Activated CD4-positive, alpha-beta T cell treated with anti-CD3 and anti-CD28 coated beads, Interleukin-2, amount 50 U/mL, for 48 hours (primary cell): ENCODE results near the gene WASHC3.
"Not testable (repeated sequence)": the region's sequence is repeated elsewhere in the genome, so short reads cannot be mapped to it uniquely, and the experiment has no call there.

ENCODE experiments used
- DNase-seq, 2 experiments: peaks; one replicate each; pipeline ENCODE4 v3.0.0-alpha.2; 2020

Gene WASHC3

GRCh38 chr12:102050660-102051430 is 10.9 kb downstream of the WASHC3 start:
- DNase-seq = no peak

DNA sequence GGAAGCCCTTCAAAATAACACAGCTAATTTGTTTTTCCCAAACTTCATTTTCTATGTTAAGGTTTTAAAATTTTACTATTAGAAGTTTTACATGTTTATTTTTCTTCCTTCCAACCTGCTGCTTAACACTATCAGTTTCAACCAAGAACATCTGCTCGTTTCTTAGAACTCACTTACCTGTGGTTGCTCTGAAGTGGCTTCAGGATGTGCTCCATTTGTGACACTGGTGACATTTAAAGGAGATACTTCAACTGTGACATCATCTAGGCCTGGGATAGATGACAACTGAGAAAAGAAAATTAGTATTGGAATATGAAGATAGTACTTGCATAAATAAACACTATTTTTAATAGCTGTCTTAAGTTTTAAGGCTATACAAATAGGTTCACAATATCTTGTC is 17.9 kb downstream of the WASHC3 start:
- no peak for DNase-seq

- DNase-seq = no peak
Observed at GRCh38 chr12:102033991-102034745, 27.6 kb downstream of the WASHC3 start.

DNA sequence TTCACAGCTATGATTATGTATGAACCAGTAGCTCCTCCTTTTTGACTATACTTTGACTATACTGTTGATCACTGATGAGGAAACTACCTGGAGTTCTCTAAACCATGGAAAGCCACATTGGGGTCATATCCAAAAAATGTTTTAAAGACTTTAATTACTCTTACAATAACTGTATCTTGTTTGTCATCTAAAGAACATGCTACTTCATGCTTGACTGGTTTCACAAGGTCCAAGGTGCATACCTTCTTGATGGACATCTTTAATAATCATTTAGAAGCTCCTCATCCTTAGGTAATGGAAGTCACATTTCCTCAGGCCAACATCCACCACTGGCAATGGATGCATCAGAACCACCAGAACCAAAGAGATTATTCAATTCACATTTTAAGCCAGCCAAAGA is 29.9 kb downstream of the WASHC3 start:
- no peak for DNase-seq

DNA sequence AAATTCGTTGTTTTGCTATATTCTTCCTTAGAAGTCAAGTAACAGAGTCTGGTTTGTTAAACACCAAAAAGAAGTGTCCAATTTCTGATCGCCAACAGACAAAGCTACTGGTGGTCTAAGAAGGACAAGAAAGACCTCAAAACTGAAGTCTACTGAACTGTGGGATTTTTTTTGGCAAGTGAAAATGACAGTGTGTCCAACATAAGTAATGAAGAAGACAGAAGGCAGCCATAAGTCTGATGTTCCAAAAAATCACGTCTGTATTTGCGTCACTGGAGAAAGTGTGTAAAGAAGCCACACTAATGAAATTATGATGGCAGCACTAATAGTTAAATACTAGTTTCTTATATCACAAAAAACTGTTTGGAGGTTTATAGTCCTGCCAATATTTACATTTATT is 32.6 kb downstream of the WASHC3 start:
- DNase-seq = no peak

DNA sequence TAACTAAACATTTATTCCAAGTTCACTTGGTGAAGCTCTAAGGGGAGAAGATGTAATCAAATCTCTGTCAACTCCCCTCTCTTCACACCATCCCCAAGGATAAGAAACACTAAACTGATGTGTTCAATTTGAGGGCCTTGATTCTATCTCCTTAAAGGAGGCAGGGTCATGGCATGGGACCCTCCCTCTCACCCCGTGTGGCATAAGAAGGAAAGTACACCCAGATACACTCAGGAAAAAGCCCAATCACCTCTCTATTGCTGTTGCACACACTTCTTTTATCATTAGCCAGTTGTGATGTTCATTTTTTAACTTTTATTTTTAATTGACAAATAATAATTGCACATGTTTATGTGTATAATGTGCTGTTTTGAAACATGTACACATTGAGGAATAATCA is 35.1 kb downstream of the WASHC3 start:
- DNase-seq = no peak

GRCh38 chr12:102024765-102025164 is 37.0 kb downstream of the WASHC3 start:
- no peak for DNase-seq

DNA sequence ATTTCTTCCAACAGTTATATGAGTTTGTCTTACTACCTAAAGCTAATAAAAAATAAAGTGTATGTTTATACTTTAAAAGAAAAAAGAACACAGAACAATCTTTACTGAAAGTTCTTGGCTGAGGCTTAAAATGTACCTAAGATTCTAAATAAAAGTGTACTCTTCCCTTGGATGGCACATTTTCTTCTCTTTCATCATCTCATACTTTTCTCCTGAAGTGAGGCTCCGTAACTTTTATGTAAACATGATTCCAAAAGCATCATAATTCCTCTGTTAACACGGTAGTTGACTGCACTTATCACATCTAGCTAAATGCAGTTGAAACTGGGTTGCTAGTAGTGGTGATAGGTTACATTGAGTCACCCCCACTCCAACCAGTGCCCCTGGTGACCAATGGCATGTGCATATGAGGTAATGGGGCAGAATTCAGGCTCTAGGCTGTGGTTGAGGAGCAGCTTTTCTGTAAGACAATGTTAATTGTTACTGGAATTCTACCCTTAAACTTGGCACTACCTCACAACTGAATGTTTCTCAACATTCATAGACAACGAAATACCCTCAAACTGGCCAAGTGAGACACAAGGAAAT is 38.4 kb downstream of the WASHC3 start:
- no peak for DNase-seq

DNA sequence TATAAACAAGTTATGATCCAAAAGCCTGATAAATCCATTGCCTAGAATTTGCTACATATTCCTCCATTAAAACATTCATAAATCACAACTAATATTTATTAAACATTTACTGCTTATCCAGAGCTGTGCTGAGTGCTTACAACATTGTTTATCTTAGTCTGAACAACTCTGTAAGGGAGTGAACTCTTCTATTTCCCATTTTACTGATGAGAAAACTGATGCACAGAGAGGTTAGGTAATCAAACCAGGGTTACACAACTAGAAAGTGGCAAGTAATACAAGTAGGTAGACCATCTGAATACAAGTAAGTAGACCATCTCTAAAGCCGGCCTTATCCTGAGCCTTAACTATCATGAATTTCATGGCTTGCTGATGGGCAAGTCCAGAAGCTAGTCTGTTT is 39.5 kb downstream of the WASHC3 start:
- no peak for DNase-seq

GRCh38 chr12:102021540-102022246 is 40.1 kb downstream of the WASHC3 start:
- DNase-seq = no peak

- not testable (repeated sequence) for DNase-seq
Observed at GRCh38 chr12:102018607-102019006, 43.2 kb downstream of the WASHC3 start.

DNA sequence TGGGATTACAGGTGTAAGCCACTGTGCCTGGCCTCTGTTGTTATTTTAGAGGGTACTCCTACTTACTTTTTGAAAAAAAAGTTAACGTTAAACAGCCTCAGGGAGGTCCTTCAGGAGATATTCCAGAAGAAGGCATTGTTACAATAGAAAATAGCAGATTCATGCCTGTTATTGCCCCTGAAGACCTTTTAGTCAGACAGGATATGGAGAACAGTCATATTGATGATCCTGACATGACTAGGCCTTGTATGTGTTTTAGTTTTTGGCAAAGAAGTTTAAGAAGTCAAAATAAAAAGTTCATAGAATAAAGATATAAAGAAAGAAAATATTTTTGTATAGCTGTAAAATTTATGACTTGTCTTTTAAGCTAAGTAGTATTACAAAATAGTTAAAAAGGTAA is 45.3 kb downstream of the WASHC3 start:
- no peak for DNase-seq

DNA sequence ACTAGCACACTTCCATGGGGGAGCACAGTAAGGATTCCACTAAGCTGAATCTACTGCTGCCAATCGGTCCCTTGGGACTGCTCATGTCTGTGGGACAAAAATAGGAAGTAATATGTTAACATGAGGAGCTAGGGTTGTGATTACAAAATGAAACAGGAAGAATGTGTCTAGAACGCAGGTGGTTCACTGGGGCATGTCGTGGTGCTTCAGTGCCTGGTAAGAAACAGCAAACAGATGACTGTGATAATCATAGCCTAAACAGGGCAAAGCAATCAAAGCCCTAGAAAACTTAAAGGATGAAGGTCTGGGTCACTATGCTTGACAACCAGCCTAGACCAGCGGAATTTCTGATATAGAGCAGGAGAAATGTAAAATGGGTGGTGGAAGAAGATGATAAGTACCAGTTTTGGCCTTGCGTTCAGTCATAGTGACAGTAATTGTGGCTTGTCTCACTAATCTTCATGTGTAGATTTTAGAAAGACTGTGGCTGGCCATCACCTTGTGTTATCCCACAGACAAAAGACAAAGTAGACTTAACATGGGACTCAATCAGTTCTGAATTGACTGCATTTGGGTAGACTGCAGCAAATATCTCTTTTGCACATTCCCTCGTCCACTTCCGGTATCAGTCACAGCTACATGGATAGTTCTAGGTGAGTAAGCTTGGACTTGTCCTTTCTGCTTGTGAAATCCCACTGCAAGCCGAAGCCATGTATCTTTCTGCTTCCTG is 51.4 kb downstream of the WASHC3 start:
- DNase-seq = no peak

GRCh38 chr12:102009796-102010195 is 52.0 kb downstream of the WASHC3 start:
- no peak for DNase-seq

- DNase-seq = no peak
Observed at GRCh38 chr12:102008615-102009126, 53.1 kb downstream of the WASHC3 start.

GRCh38 chr12:102005256-102005655 is 56.5 kb downstream of the WASHC3 start:
- no peak for DNase-seq

- no peak for DNase-seq
Observed at GRCh38 chr12:101997102-101997501, 64.7 kb downstream of the WASHC3 start.

DNA sequence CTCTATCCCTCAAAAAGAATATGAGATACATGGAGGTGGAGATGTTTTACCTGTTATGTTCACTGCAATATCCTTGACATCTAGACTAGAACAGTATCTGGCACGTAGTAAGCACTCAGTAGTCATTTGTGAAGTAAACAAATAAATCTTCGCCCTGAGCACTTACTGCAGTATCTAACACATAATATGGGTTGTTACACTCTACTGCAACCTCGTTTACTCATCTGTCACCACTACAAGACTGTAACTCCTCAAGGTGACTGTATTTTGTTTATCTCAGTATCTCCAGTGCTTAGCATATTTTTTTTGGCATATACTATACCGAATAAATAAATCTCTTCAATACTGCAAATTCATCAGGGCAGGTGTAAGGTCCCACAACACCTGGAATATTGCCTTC is 66.1 kb downstream of the WASHC3 start:
- no peak for DNase-seq

DNA sequence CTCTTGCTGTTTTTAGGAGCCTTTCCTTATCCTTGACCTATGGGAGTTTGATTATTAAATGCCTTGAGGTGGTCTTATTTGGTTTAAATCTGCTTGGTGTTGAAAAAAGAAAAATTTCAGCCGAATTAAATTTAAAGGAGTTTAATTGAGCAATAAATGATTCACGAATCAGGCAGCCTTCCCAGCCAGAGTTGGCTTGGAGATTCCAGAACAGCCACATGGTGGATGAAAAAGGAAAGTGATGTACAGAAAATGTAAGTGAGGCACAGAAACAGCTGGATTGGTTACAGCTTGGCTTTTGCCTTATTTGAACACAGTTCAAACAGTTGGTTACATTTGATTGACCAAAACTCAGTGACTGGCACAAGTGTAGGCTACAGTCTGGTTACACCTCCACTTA is 69.7 kb downstream of the WASHC3 start:
- no peak for DNase-seq

DNA sequence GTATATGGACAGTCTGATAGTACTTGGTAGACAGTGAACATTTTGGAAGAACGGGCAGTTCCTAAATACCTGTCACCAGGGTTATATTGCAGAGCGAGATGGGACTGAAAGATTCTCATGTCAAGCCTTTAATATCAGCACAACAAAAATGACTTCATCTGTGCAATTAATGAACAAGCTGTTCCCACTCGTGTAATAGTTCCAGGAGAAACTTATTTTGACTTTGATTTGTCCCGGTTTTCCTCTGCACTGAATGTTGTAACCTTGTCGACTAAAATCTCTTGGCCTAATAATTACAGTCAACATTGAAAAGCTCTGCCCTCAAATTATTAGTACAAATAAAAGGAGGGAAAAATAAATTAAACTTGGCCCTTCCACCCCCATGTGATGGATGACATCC is 79.5 kb downstream of the WASHC3 start:
- no peak for DNase-seq

DNA sequence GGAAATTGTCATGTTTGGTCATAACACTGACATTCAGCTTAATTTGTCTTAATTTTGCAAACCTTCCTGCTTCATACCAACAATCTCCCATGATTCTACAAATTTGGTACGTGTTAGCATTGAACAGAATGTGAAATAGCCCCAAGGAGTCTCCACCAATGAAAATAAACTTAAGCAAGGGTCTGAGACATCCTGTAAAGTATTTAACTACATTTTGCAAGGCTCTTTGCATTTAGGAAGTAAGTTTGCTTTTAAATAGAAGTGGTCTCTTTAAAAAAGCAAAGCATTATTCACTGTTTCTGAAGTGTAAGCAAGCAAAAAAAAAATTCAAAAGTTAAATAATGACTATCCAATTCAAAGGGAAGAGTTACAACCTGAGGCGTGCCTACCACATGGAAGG is 79.9 kb downstream of the WASHC3 start:
- DNase-seq = no peak

GRCh38 chr12:101968770-101969169 is 93.0 kb downstream of the WASHC3 start:
- DNase-seq = no peak

DNA sequence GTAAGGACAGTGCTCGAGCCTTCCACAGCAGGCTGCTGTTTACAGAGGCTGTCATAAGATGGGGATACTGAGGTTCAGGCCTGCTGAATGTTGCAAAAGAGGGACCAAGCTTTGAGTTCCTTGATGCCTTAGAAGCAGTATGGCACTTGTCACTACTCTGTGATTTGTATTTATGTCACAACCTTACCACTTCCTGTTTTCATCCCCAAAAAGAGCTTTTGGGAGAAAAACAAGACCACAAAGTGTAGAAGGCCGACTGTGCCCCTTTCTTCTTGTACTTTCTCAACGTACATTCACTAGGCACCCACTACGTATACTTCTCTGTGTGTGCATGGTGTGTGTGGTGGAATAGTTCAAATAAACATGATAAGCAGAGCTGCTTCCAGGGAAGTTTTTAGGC is 94.3 kb downstream of the WASHC3 start:
- no peak for DNase-seq
